HepG2 (cell line): ENCODE measurements around the gene SMURF2.

Source experiments
- CTCF ChIP-seq: sonication (generic); formaldehyde crosslinking; IDR thresholded peaks from 2 replicates; pipeline ENCODE4 v1.5.0; 2020; ENCODE audit warnings: mild to moderate bottlenecking, missing genetic modification reagents, moderate library complexity
- JUN ChIP-seq: sonication (generic); formaldehyde crosslinking; IDR thresholded peaks from 2 replicates; pipeline ENCODE4 v1.4.0; 2020; ENCODE audit warnings: mild to moderate bottlenecking, missing genetic modification reagents
- ONECUT2 ChIP-seq: sonication (generic); formaldehyde crosslinking; IDR thresholded peaks from 2 replicates; pipeline ENCODE4 v1.4.0; 2020; ENCODE audit warnings: missing genetic modification reagents
- RXRA ChIP-seq: sonication (generic); formaldehyde crosslinking; IDR thresholded peaks from 2 replicates; pipeline ENCODE4 v1.5.1; 2020; ENCODE audit warnings: missing genetic modification reagents
- SMAD9 ChIP-seq: sonication (generic); formaldehyde crosslinking; IDR thresholded peaks from 2 replicates; pipeline ENCODE4 v1.5.1; 2020; ENCODE audit warnings: mild to moderate bottlenecking, missing genetic modification reagents
- SMARCE1 ChIP-seq: fragments of 450-650 bp; IDR thresholded peaks from 2 replicates; pipeline ENCODE4 v1.6.1; 2017; ENCODE audit warnings: borderline replicate concordance
- TFAP4 ChIP-seq: sonication (generic); IDR thresholded peaks from 2 replicates; pipeline ENCODE4 v1.6.1; 2016; ENCODE audit warnings: low read depth, borderline replicate concordance
- TP53 ChIP-seq: sonication (generic); formaldehyde crosslinking; conservative IDR thresholded peaks from 2 replicates; pipeline ENCODE4 v1.4.0; 2020; ENCODE audit warnings: missing genetic modification reagents
- ZNF335 ChIP-seq: sonication (generic); formaldehyde crosslinking; IDR thresholded peaks from 2 replicates; pipeline ENCODE4 v1.4.0; 2020; ENCODE audit warnings: missing genetic modification reagents
- ZNF672 ChIP-seq: sonication (generic); formaldehyde crosslinking; IDR thresholded peaks from 2 replicates; pipeline ENCODE4 v1.8.1; 2022; ENCODE audit warnings: missing genetic modification reagents
- ZSCAN20 ChIP-seq: sonication (generic); formaldehyde crosslinking; IDR thresholded peaks from 2 replicates; pipeline ENCODE4 v1.4.0; 2020; ENCODE audit warnings: missing genetic modification reagents, mild to moderate bottlenecking, borderline replicate concordance

- no peak for TF ChIP-seq JUN (CRISPR knock-in tag)
- TF ChIP-seq TFAP4: peak; percentile 50; the same call in 1 of the 2 replicates
- TF ChIP-seq TP53 (CRISPR knock-in tag): no peak
- TF ChIP-seq SMARCE1: no peak
- TF ChIP-seq CTCF (CRISPR knock-in tag): no peak
- TF ChIP-seq ZSCAN20 (CRISPR knock-in tag): no peak
- no peak for TF ChIP-seq ZNF672 (CRISPR knock-in tag)
- TF ChIP-seq RXRA (CRISPR knock-in tag): no peak
- TF ChIP-seq SMAD9: no peak
- TF ChIP-seq ZNF335 (CRISPR knock-in tag): no peak
- no peak for TF ChIP-seq ONECUT2
Observed at GRCh38 chr17:64689106-64689505, 27.0 kb upstream of the SMURF2 start.
